Right ventricle myocardium inferior (tissue), 1 donor: ENCODE data around the gene RPL29. TPM values are rescaled to one million over a fixed set of nuclear protein-coding genes. Genes with fewer than 3 reads are reported as not detected.

Experiments
- total RNA-seq: library from RNA; stranded (reverse); fragmentation: NEBNext Ultra II Directional; extraction: Animal tissue kit (Norgen Biotek cat#: 25700); gene quantifications from one replicate; pipeline ENCODE4 v1.2.1, GENCODE V29; 2021
- donor health status: DM: no; HTN: yes; CAD: no; lungs with severe emphysema.

Gene RPL29
- total RNA-seq, 1 donor from 2014 or later: 677 TPM

Other genes with a start within 250 kb of the RPL29 start
- not detected for gene IQCF6, start 216.7 kb downstream of the RPL29 start, total RNA-seq
- gene IQCF2, start 134.3 kb downstream of the RPL29 start, total RNA-seq: not detected
- gene IQCF5, start 120.3 kb downstream of the RPL29 start, total RNA-seq: not detected
- gene IQCF1, start 92.5 kb downstream of the RPL29 start, total RNA-seq: not detected
- gene RRP9, start 54.0 kb downstream of the RPL29 start, total RNA-seq: 7.7 TPM
- 17.6 TPM for gene PARP3, start 53.5 kb downstream of the RPL29 start, total RNA-seq
- 0.22 TPM for gene GPR62, start 40.5 kb downstream of the RPL29 start, total RNA-seq
- gene PCBP4, start 28.4 kb downstream of the RPL29 start, total RNA-seq: 79.8 TPM
- gene ABHD14B, start 21.8 kb downstream of the RPL29 start, total RNA-seq: 13.8 TPM
- 31.5 TPM for gene ABHD14A, start 20.8 kb downstream of the RPL29 start, total RNA-seq
- 32.3 TPM for gene ACY1, start 12.4 kb downstream of the RPL29 start, total RNA-seq
- gene DUSP7, start 60.7 kb upstream of the RPL29 start, total RNA-seq: 25.0 TPM
- gene POC1A, start 158.5 kb upstream of the RPL29 start, total RNA-seq: 1.7 TPM
- 186 TPM for gene ALAS1, start 202.3 kb upstream of the RPL29 start, total RNA-seq
- 0.38 TPM for gene TLR9, start 229.8 kb upstream of the RPL29 start, total RNA-seq
- 120 TPM for gene TWF2, start 243.3 kb upstream of the RPL29 start, total RNA-seq
- 8.7 TPM for gene PPM1M, start 249.9 kb upstream of the RPL29 start, total RNA-seq